GM18907 (cell line): ENCODE data around the gene WSB2.

Experiments
- ATAC-seq: cut with Tn5 transposase; IDR thresholded peaks from one replicate; pipeline ENCODE4 v1.9.1; 2021; ENCODE audit warnings: mild to moderate bottlenecking, moderate library complexity; ENCODE audit not compliant: unreplicated experiment

WSB2 gene

DNA sequence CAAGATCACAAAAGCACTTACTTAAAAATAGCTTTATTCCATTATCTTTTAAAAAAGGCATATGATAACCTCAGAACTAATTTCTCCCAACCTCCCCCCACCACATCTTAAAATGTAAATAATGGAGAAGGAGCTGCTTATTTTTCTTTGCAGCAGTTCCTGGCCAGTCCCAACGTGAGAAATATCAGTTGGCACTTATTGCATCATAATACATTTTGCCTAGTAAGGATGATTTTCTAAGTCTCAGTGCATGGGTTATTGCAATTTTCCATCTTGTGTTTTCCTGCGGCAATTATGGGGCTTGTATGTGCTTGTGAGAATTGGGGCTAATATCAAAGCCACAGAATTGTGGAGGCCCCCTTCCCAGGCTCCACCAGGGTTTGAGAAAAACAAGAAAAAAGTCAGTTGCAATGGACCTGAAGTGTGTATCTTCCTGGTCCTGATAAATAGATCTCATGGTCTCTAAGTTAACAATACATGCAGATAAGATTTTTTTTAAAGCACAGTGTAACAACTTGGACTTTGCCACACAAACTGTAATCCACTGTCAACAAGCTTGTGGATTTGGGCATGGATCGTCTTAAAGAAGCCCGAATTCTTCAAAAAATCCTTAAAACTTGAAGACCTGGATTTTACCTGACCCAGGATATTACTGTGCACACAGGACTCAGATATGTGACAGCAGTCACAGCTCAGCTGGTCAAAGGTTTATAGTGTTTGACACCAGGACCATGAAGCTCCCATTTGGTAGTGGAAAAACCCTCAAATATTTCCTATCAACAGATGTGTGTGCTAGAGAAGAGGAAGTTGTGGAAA lies 2.8 kb upstream of the WSB2 start:
- ATAC-seq: no peak

DNA sequence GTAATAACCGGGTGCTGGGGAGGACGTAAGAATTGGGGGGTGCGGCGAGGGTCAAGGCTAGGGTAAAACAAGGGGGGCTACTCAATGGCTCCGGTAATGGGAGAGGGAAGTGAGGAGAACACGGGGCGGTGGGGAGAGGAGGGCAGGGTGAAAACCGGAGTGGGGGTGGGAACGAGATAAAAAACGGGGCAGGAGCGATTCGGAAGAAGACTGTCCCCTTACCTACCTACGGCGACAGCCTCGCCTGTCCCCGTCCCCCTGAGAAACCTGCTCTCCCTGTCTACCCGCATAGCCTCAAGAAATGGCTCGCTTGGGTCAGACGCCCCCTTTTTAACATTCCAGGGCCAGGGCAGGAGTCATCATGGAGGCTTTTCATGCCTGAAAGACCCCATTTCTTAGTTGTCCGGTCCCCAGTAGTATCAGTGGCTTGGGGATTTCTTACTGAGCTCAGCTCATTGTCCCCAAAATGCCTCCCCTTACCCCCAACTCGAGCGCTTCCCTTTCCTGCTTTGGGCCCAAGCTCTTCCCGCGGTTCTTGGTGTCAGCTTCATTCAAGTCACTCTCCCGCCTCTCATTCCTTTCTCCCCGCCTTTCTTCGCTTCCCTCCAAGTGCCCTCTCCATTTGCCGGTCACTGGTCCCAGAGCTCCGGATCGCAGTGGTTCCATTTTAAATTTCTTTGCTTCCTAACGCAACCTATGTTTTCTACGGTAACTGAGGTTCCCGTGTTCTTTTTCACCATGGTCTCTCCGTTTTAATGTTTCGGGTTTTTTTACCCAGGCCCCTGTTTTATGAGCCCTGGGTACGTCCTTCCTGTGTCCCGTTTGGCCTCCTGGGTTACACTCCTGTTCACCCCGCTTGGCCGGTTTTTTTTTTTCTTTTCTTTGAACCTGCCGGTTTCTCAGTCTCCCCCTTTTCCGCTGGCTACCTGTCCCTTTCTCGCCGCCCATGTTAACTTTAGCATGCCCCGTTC lies 1.2 kb upstream of the WSB2 start:
- no peak for ATAC-seq

DNA sequence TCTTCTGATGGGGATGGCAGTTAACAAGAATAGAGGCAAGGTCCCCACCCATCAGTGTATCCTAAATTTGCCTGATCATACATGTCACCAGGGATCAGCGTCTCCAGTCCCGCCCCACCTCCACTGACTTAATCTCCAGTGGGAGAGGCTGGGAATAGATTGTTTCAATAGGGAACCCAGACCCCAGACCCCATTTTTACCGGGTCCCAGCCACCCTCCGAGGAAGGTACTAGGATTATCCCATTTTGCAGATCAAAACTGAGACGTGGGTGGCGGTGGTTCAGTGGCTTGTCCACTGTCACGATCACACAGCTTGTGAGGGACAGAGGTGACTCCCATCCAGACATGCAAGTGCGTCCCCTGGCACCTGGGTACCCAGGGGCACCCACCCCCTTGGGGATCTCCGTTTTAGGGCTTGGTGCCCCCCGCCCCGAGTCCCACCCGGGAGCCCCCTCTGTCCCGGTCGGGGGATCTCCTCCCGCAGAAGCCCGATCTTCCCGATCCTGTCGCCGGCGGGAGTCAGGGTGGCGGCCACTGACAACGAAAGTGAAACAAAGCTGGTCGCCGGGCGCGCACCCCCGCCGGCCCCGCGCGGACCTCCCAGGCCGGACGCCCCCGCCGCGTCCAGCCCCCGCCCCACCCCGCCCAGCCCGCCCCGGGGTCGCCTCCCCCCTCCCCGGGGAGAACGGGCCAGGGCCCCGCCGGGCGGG lies 523 bp downstream of the WSB2 start:
- no peak for ATAC-seq

DNA sequence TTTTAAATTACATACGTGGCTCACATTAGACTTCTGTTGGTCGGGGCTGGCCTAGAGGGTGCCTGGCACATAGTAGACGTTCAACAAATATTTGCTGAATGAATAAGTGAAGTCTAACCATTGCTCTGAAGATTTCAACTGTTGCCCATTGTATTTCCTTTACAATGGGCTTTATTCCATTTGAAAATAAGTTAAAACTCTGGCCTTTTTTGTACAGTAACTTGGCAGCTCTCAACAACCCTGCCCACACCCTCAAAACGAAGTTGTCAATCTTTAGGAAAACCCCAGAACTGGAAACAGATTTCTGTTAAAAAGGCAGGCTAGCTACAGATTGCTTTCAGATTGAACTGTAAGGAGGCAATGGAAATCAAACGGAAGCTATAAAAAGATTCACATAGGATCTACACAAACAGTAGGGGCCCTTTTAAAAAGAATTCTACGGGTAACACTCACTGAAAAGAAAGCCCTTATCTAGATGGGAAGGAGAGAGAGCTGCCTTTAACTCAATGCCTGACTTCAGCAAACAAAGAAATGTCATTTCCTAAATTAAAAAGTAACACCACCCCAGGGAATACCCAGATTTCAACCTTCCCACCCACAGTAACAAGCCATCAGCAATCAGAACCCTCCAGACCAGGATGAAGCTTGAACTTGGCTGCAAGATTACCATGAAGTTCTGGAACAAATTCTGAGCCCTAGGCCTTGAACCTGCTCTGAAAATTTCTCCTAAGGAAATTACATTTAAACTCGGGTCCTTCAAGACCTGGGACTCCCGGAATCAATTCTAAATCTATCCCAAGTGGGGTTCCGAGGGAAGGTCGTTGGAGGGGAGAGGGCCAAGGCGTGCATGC lies 1.4 kb downstream of the WSB2 start:
- no peak for ATAC-seq

DNA sequence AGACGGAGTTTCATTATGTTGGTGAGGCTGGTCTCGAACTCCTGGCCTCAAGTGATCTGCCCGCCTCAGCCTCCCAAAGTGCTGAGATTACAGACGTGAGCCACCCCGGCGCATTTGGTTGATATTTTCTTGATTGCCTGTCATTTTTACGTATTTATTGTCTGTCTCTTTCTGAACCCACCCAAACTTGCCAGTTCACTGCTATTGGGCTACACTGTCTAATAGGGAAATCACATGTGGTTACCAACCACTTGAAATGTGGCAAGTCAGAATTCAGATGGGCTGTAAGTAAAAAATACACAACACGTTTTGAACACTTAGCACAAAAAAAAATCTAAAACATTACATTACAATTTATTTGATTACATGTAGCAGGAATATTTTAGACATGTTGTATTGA lies 2.1 kb downstream of the WSB2 start:
- ATAC-seq: no peak

DNA sequence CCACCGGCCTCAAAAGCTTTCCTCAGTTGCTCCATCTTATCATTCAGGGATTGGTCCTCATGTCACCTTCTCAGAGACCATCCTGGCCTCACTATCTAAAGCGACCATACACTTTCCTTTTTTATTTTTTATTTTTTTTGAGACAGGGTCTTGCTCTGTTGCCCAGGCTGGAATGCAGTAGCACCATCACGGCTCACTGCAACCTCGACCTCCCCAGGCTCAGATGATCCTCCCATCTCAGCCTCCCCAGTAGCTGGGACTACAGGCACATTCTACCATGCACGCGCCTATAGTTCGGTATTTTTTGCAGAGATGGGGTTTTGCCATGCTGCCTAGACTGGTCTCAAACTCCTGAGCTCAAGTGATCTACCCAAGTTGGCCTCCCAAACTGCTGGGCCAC lies 2.8 kb downstream of the WSB2 start:
- no peak for ATAC-seq

DNA sequence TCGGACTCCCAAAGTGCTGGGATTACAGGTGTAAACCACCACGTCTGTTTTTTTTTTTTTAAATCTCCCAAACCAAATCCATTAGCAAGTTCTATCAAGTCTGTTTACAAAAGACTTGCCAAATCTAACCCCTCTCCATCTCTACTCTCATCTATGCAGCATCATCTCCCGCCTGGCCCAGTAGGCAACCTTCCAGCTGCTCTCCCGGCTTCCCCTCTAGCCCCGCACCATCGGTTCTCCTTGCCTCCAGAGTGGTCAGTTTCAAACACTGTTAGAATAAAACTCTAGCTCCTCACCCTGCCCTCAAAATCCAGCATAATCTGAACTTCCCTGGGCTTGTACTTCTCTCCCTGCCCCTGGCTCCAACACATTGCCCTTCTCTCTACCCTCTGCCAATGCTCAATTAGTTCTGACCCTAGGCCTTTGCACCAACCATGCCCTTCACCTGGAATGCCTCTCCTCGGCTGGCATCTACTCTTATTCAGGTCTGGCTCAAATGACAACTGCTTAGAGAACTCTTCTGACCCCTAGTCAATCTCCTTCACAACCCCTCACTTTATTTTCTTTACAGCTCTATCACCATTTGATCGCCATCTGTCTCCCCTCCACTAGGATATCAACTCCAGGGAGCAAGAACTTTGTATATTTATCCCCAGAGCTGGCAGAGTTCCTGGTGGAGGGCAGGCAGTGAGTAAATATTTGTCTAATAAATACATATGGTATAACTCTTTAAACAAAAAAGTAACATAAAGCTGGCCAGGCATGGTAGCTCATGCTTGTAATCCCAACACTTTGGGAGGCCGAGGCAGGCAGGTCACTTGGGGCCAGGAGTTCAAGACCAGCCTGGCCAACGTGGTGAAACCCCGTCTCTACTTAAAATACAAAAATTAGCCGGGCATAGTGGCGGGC lies 4.9 kb downstream of the WSB2 start:
- no peak for ATAC-seq

DNA sequence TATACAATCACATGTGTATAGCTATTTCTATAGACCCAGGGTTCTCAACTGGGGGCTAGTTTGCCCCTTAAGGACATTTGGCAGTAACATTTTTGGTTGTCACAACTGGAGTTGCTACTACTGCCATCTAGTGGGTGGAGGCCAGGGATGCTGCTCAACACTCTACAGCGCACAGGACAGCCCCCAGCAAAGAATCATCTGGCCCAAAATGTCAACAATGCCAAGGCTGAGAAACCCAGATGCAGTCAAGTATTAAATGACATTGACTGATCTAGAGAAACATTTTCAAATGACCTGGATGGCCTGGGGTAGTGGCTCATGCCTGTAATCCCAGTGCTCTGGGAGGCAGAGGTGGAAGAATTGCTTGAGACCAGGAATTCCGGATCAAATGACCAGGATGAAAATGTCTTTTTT lies 5.8 kb downstream of the WSB2 start:
- peak; percentile 76 for ATAC-seq

DNA sequence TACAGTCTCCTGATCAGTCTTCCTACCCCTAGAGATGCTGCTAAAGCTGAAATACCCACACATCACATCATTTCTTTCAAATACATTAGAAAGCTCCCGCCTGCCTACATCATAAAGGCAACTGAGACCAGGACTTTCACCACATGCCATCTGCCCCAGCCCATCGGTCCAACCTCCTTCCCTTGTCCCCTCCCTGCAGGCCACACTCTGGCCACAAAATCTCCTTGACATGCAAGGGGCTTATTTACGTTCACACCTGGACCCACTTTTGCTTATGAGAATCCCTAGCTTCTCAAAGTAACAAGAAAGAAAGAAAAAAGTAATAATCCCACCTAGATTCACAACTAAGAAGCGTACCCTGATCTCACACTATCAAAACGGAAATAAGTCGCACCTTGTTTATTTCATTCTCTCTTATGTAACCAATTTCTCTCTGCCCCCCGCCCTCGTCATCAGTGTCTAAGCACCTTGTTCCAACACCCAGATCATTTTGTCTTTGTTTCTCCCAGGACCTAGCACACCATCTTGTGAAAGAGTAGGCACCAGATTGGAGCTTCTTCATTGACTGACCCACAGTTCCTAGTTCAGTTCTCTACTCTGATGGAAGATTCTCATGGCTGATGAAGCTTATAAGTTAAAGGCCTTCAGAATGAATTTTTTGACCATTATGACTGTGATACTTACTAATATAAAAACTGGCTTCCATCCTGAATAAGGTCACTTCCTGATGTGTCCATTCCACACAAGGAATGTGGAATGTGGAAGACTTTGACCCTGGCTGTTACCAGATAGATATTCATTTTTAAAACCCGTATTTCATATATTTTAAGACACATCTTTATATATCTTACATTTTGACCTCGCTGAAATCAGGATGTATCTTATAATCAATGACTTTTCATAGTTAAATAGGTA lies 7.7 kb downstream of the WSB2 start:
- ATAC-seq: no peak

DNA sequence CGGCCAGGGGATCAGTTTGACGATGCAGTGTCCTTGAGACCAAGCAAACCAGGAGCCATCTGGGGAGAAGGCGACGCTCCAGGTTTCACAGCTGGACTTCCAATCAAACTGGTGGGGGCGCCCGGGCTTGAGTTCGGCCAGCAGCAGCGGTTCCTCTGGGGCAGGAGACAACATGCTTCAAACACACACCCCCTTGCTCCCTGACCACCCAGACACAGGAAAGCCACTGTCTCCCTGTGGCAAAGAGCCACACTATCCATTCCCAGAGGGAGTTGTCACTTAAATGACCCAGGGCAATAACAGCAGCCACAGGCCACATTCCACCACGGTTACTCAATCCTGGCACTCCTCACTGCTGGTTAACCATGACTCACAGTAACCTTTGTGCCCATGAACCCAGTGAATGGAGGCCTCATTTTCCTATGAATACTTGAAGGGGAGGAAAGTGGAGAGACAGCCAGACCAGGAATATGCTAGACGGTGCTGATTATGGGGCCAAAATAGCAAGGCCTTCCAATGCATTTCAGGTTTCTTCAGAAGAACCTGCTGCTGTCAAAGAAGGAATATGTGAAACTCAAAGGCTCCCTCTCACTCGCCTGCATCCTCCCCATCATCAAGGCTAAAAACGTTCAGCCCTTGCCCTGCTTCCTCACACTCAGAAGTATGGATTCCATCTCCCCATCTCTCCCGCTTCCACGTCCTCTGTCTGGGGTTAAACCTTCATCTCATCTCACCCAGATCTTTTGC lies 8.5 kb downstream of the WSB2 start:
- ATAC-seq: no peak

DNA sequence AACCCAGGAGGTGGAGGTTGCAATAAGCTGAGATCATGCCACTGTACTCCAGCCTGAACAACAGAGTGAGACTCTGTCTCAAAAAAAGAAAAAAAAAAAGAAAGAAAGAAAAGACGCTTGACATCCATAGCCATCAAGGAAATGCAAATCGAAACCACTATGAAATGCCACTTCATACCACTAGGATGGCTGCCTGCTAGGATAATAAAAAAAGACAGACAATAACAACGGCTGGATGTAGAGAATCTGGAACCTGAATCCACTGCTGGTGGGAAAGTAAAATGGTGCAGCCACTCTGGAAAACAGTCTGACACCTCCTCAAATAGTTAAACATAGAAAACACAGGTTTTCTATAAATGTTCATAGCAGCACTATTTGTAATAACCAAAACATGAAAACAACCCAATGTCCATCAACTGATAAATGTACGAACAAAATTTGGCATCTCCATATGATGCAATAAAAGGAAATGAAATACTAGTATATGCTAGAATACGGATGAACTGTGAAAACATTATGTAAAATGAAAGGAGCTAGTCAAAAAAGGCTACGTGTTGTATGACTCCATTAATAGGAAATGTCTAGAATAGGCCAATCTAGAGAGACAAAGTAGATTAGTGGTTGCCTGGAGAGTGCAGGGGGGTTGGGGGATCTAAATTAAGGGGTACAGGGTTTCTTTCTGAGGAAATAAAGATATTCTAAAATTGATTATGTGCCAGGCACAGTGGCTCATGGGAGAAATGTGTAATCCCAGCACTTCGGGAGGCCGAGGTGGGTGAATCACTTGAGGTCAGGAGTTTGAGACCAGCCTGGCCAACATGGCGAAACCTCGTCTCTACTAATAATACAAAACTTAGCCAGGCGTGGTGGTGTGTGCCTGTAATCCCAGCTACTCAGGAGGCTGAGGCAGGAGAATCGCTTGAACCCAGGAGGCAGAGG lies 9.7 kb downstream of the WSB2 start:
- no peak for ATAC-seq

DNA sequence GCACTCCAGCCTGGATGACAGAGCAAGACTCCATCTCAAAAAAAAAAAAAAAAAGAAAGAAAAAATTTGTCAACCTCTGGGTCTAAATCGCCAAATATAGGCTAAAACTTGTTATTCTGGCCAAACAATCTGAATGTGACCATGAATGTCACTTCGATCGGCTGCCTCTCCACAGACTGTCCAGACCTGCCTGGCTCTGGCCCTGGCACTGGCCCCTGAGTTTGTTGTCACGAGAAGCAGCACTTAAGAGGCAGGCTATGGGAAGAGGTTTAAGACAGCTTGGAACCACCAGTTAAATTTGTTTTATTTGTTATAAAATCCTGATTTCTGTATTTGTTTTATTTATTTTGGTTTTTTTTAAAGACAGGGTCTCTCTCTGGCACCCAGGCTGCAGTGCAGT lies 14.5 kb downstream of the WSB2 start:
- ATAC-seq: no peak

DNA sequence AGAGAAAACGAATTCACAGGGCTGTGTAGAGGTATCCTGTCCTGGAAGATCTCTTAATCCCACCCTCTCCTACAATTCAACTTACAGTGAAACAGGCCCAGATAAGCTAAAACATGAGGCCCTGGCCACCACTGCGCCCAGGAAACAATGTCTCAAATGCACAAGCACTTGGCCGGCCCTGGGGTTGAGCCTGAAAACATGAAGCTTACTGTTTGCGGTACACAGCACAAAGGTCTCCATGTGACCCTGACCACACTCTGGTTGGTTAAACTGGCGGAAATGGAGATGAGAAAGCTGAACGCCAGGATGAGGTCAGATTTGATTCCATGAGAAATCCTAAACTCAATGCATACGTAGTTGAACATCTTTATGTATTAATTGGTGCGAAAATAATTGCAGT lies 16.4 kb downstream of the WSB2 start:
- no peak for ATAC-seq

DNA sequence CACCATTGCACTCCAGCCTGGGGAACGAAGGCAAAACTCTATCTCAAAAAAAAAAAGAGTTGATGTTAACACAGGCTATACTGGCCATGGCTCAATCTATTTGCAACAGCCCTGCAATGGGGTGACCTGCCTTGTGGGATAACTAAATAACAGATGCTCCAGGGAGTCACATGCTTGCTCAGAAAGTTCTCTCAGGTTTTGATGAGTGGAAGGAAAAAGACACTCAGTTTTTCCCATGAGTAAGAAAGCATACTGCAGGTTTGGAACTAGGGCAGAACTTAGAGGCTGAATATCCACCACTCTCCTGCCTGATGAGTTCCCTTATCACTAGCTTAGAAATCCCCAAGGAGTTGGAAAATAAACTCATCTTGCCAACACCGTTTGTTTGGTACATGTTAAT lies 16.9 kb downstream of the WSB2 start:
- ATAC-seq: no peak

DNA sequence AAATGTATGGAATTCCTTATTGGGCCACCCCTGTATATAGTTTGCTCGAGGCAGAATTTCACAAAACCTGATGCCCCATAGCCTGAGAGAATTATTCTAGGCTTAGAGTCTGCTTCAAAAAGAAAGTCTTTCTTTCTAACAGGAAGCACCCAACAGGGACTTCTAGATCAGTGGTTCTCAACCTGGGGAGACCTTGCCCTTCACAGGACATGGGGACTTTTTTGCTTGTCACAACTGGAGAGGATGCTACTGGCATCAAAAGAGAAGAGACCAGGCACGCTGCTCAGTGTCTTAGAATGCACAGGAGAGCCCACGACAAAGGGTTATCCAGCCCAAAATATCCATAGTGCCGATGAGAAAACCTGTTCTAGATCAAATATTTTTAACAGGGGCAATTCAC lies 18.9 kb downstream of the WSB2 start:
- ATAC-seq: no peak

DNA sequence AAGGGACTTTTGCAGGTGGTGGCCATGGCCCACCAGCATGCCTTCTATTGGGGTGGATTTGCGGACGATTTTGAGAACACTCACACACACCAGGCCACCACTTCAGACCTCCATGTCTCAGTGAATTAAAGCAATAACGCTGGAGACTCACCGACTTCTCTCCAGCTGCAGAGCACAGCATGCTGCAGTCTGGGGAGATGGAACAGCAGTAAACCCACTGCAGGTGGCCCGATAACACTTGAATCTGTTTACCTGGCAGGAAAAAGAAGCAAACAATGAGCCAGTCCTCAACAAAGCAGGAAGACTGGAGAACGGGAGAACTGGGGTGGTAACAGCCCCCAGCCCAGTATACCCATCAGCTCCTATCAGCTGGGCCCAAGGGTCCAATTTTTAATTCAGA lies 22.8 kb downstream of the WSB2 start:
- no peak for ATAC-seq
